GM23338 (cell line): Measurements from ENCODE around the gene PRDM9. TPM values are rescaled to one million over a fixed set of nuclear protein-coding genes. Genes with fewer than 3 reads are reported as not detected.

Experiments used
- ATAC-seq: fragments of 200-7000 bp; cut with Tn5 transposase; 3 replicates; pipeline ENCODE4 v1.9.1; 2020
- DNase-seq: peaks from one replicate; pipeline ENCODE4 v3.0.0-alpha.2; 2015; ENCODE audit warnings: low spot score
- H2AFZ ChIP-seq: fragments of 200-600 bp; sonication (generic); 2 replicates; pipeline ENCODE4 v1.8.0; 2016; ENCODE audit warnings: antibody characterized with exemption, mild to moderate bottlenecking, moderate library complexity
- H3F3A ChIP-seq: fragments of 200-600 bp; sonication (generic); replicated peaks from 2 replicates; pipeline ENCODE4 v1.8.0; 2017; ENCODE audit warnings: antibody characterized with exemption, mixed run types, low read depth
- H3K27ac ChIP-seq: fragments of 200-600 bp; sonication (generic); 2 replicates; pipeline ENCODE4 v1.6.1; 2016; ENCODE audit warnings: low read depth
- H3K27me3 ChIP-seq: fragments of 200-600 bp; sonication (generic); 2 replicates; pipeline ENCODE4 v1.8.0; 2016; ENCODE audit warnings: mild to moderate bottlenecking, mixed run types, moderate library complexity; ENCODE audit not compliant: insufficient read depth
- H3K36me3 ChIP-seq: fragments of 200-600 bp; sonication (generic); 2 replicates; pipeline ENCODE4 v1.8.0; 2016; ENCODE audit warnings: mild to moderate bottlenecking; ENCODE audit not compliant: insufficient read depth
- H3K4me1 ChIP-seq: fragments of 200-600 bp; sonication (generic); 2 replicates; pipeline ENCODE4 v1.8.0; 2016; ENCODE audit warnings: mild to moderate bottlenecking, moderate library complexity; ENCODE audit not compliant: insufficient read depth
- H3K4me2 ChIP-seq: fragments of 200-600 bp; sonication (generic); 2 replicates; pipeline ENCODE4 v1.7.1; 2017; ENCODE audit warnings: mixed run types
- H3K4me3 ChIP-seq: fragments of 200-600 bp; sonication (generic); 2 replicates; pipeline ENCODE4 v1.6.1; 2016; ENCODE audit warnings: mixed run types
- H3K79me2 ChIP-seq: fragments of 200-600 bp; sonication (generic); replicated peaks from 2 replicates; pipeline ENCODE4 v1.8.0; 2017; ENCODE audit warnings: mild to moderate bottlenecking; ENCODE audit not compliant: insufficient read depth
- H3K9me2 ChIP-seq: fragments of 200-600 bp; sonication (generic); 2 replicates; pipeline ENCODE4 v1.8.0; 2017; ENCODE audit not compliant: insufficient read depth
- H4K20me1 ChIP-seq: fragments of 200-600 bp; sonication (generic); replicated peaks from 2 replicates; pipeline ENCODE4 v1.8.0; 2017; ENCODE audit warnings: mild to moderate bottlenecking; ENCODE audit not compliant: insufficient read depth
- H3K27ac Mint-ChIP-seq: 2 replicates; pipeline ENCODE4 v1.8.0; 2020; ENCODE audit warnings: inconsistent platforms, mild to moderate bottlenecking, moderate library complexity, mixed read lengths
- H3K27me3 Mint-ChIP-seq: 3 replicates; pipeline ENCODE4 v1.8.0; 2022; ENCODE audit warnings: low read depth, mild to moderate bottlenecking, moderate library complexity, mixed read lengths, inconsistent platforms; ENCODE audit not compliant: insufficient read depth, poor library complexity
- H3K36me3 Mint-ChIP-seq: 3 replicates; pipeline ENCODE4 v1.8.0; 2021; ENCODE audit warnings: low read depth, mild to moderate bottlenecking, inconsistent platforms, moderate library complexity, mixed read lengths
- H3K4me1 Mint-ChIP-seq: 3 replicates; pipeline ENCODE4 v1.8.0; 2020; ENCODE audit warnings: mild to moderate bottlenecking, inconsistent platforms, mixed read lengths
- H3K4me3 Mint-ChIP-seq: 3 replicates; pipeline ENCODE4 v1.8.0; 2021; ENCODE audit warnings: moderate library complexity, mild to moderate bottlenecking, inconsistent platforms, mixed read lengths
- H3K9me3 Mint-ChIP-seq: 3 replicates; pipeline ENCODE4 v1.8.0; 2020; ENCODE audit warnings: moderate library complexity, mild to moderate bottlenecking, inconsistent platforms, mixed read lengths
- EZH2 ChIP-seq: fragments of 200-600 bp; sonication (generic); IDR thresholded peaks from one replicate; pipeline ENCODE4 v1.8.0; 2017; ENCODE audit warnings: antibody characterized with exemption, mild to moderate bottlenecking, low read depth; ENCODE audit not compliant: unreplicated experiment
- EZH2phosphoT487 ChIP-seq: fragments of 200-600 bp; sonication (generic); IDR thresholded peaks from one replicate; pipeline ENCODE4 v1.8.1; 2018; ENCODE audit warnings: antibody characterized with exemption; ENCODE audit not compliant: unreplicated experiment
- JUNB ChIP-seq: IDR thresholded peaks from one replicate; pipeline ENCODE4 v1.6.1; 2016; ENCODE audit warnings: antibody characterized with exemption; ENCODE audit not compliant: unreplicated experiment
- NANOG ChIP-seq: IDR thresholded peaks from 2 replicates; pipeline ENCODE4 v1.6.1; 2016; ENCODE audit warnings: antibody characterized with exemption, borderline replicate concordance
- POLR2AphosphoS5 ChIP-seq: IDR thresholded peaks from 2 replicates; pipeline ENCODE4 v1.6.1; 2016; ENCODE audit warnings: antibody characterized with exemption, low read depth
- ZNF114 ChIP-seq: fragments of 250-450 bp; sonication (Bioruptor Pico); IDR thresholded peaks from 2 replicates; pipeline ENCODE4 v1.5.0; 2020; ENCODE audit warnings: mild to moderate bottlenecking, moderate library complexity
- ZNF331 ChIP-seq: fragments of 250-450 bp; sonication (Bioruptor Pico); IDR thresholded peaks from 2 replicates; pipeline ENCODE4 v1.5.0; 2020; ENCODE audit warnings: low read depth, mild to moderate bottlenecking, moderate library complexity
- long read RNA-seq: library from polyadenylated mRNA; unstranded; transcript quantifications from one replicate; pipeline ENCODE4 v2.0.0, GENCODE V29; 2020; ENCODE audit not compliant: unreplicated experiment
- polyA plus RNA-seq: library from polyadenylated mRNA; unstranded; fragments of >200 nt; fragmentation: Nextera tagmentation; extraction: Ambion mirVana; gene quantifications from 2 replicates; pipeline ENCODE4 v1.2.1, GENCODE V29; 2016
- total RNA-seq: library from RNA; depleted of rRNA; stranded (reverse); fragments of >200 nt; shearing (Covaris generic); gene quantifications from 2 replicates; pipeline ENCODE4 v1.2.3, GENCODE V29; 2014; rRNA removed
- TF ChIP-seq, protein P1 (sequence below), 2 experiments: fragments of 200-600 bp in 1 of 2; sonication (generic) in 1 of 2; conservative IDR thresholded peaks; 2 replicates each; pipeline versions ENCODE4 v1.5.1 to v1.6.1; 2016 to 2017; ENCODE audit warnings: antibody characterized with exemption in 2 of 2, low read depth in 2 of 2, mild to moderate bottlenecking in 2 of 2, moderate library complexity in 1 of 2
- TF ChIP-seq, protein P2 (sequence below): IDR thresholded peaks from 2 replicates; pipeline ENCODE4 v1.6.1; 2016; ENCODE audit warnings: antibody characterized with exemption
- TF ChIP-seq, protein P3 (sequence below): fragments of 250-450 bp; sonication (Bioruptor Pico); IDR thresholded peaks from 2 replicates; pipeline ENCODE4 v1.5.0; 2020; ENCODE audit warnings: mild to moderate bottlenecking, moderate library complexity

Gene PRDM9
- not detected in 2 replicates for total RNA-seq
- polyA plus RNA-seq, result not detected in 2 replicates
- long read RNA-seq, result 0 reads

DNA sequence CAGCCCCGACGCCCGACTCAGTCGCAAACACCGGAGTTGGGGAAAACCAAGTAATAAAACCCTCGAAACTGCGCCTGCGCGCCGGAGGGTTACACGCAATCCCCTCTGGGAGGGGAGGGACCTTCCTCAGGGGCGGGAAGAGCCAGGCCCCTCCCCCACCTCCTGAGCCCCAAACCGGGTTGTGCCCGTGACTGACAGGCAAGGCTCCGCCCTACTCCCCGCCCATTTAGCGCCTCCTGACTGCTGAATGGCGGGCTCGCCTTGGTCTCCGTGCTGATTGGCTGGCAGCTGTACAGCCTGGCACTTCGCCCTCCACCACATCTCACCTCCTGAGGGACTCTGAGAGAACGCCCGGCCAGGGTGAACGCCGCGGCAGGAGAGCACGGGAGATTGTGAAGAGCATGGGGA lies at the start of gene PRDM9:
PRDM9 (plus strand) TSS at position 332 of the 408 bp plus-strand sequence. CDS start 1,425 bp downstream, outside the sequence.
- no peaks in the 10 kb centered on the region for H3K9me2 ChIP-seq
- peak within 1 kb of the TSS; percentile 95 for H2AFZ ChIP-seq
- DNase-seq (peak; percentile 79), ATAC-seq (peak; percentile 82)
- no peaks in the 10 kb centered on the region for H3F3A ChIP-seq
- H3K27me3 ChIP-seq, result no peaks in the 10 kb centered on the region
- Mint-ChIP-seq H3K9me3 (peaks cover 10% of the 10 kb centered on the region), H3K36me3 (peaks cover 9% of the 10 kb centered on the region), H3K4me1 (peaks cover 2% of the 10 kb centered on the region; the same call in 2 of the 3 replicates), H3K4me3 (no peak within 1 kb of the TSS), H3K27ac (peak within 1 kb of the TSS; percentile 62; the same call in 1 of the 2 replicates), H3K27me3 (peaks cover 2% of the 10 kb centered on the region)
- no peaks in the 10 kb centered on the region for H3K79me2 ChIP-seq
- H4K20me1 ChIP-seq, result no peaks in the 10 kb centered on the region
- no peaks in the 10 kb centered on the region for H3K4me1 ChIP-seq
- peak within 1 kb of the TSS; percentile 39 for H3K4me3 ChIP-seq
- H3K36me3 ChIP-seq, result no peaks in the 10 kb centered on the region
- TF ChIP-seq POLR2AphosphoS5, result peak; percentile 22; the same call in 1 of the 2 replicates
- no peak for TF ChIP-seq EZH2phosphoT487
- peak within 1 kb of the TSS; percentile 66; the same call in 1 of the 2 replicates for H3K4me2 ChIP-seq
- no peak within 1 kb of the TSS; the same call in 1 of the 2 replicates for H3K27ac ChIP-seq

DNA sequence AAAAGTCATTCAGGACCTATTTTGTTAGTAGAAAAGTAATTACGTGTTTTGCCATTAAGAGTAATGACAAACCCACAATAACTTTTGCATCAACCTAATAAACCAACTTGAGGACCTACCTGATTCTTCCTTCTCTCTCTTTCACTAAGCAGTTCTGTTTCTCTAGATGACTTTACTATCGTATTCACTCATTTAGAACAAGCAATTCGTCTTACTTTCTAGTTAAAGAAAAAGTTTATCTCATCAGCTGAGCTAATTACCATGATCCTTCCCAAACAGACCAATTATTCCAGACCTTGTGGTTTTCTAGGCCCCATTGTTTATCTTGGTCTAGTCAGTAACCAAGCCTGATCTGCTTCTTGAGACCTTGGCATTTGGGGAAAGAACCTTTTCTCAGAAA lies 49.6 kb upstream of the PRDM9 start:
- Histone ChIP-seq H3K4me3 (no peak overlapping the region), H3K79me2 (no peaks in the 10 kb centered on the region), H3K9me2 (no peaks in the 10 kb centered on the region), H3K36me3 (no peaks in the 10 kb centered on the region), H3K27me3 (no peaks in the 10 kb centered on the region), H3F3A (no peaks in the 10 kb centered on the region), H4K20me1 (no peaks in the 10 kb centered on the region), H2AFZ (no peak overlapping the region), H3K27ac (no peak overlapping the region), H3K4me2 (no peak overlapping the region), H3K4me1 (no peaks in the 10 kb centered on the region)
- H3K4me1 Mint-ChIP-seq, result no peaks in the 10 kb centered on the region
- H3K27ac Mint-ChIP-seq, result no peak overlapping the region; the same call in 1 of the 2 replicates
- no peaks in the 10 kb centered on the region for H3K9me3 Mint-ChIP-seq
- DNase-seq (no peak), ATAC-seq (no peak)
- H3K4me3 Mint-ChIP-seq, result no peak overlapping the region
- no peaks in the 10 kb centered on the region for H3K36me3 Mint-ChIP-seq
- peaks cover 3% of the 10 kb centered on the region for H3K27me3 Mint-ChIP-seq
- TF ChIP-seq POLR2AphosphoS5 (no peak), EZH2 (no peak), JUNB (no peak), ZNF331 (CRISPR knock-in tag) (no peak), NANOG (no peak), ZNF114 (CRISPR knock-in tag) (no peak)
- TF ChIP-seq, protein P1, sequence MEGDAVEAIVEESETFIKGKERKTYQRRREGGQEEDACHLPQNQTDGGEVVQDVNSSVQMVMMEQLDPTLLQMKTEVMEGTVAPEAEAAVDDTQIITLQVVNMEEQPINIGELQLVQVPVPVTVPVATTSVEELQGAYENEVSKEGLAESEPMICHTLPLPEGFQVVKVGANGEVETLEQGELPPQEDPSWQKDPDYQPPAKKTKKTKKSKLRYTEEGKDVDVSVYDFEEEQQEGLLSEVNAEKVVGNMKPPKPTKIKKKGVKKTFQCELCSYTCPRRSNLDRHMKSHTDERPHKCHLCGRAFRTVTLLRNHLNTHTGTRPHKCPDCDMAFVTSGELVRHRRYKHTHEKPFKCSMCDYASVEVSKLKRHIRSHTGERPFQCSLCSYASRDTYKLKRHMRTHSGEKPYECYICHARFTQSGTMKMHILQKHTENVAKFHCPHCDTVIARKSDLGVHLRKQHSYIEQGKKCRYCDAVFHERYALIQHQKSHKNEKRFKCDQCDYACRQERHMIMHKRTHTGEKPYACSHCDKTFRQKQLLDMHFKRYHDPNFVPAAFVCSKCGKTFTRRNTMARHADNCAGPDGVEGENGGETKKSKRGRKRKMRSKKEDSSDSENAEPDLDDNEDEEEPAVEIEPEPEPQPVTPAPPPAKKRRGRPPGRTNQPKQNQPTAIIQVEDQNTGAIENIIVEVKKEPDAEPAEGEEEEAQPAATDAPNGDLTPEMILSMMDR (conservative IDR thresholded peaks at IDR 0.05; ENCODE audit: low read depth in 2 of 2), result no peak
- TF ChIP-seq, protein P2, sequence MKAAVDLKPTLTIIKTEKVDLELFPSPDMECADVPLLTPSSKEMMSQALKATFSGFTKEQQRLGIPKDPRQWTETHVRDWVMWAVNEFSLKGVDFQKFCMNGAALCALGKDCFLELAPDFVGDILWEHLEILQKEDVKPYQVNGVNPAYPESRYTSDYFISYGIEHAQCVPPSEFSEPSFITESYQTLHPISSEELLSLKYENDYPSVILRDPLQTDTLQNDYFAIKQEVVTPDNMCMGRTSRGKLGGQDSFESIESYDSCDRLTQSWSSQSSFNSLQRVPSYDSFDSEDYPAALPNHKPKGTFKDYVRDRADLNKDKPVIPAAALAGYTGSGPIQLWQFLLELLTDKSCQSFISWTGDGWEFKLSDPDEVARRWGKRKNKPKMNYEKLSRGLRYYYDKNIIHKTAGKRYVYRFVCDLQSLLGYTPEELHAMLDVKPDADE, result no peak
- TF ChIP-seq, protein P3, sequence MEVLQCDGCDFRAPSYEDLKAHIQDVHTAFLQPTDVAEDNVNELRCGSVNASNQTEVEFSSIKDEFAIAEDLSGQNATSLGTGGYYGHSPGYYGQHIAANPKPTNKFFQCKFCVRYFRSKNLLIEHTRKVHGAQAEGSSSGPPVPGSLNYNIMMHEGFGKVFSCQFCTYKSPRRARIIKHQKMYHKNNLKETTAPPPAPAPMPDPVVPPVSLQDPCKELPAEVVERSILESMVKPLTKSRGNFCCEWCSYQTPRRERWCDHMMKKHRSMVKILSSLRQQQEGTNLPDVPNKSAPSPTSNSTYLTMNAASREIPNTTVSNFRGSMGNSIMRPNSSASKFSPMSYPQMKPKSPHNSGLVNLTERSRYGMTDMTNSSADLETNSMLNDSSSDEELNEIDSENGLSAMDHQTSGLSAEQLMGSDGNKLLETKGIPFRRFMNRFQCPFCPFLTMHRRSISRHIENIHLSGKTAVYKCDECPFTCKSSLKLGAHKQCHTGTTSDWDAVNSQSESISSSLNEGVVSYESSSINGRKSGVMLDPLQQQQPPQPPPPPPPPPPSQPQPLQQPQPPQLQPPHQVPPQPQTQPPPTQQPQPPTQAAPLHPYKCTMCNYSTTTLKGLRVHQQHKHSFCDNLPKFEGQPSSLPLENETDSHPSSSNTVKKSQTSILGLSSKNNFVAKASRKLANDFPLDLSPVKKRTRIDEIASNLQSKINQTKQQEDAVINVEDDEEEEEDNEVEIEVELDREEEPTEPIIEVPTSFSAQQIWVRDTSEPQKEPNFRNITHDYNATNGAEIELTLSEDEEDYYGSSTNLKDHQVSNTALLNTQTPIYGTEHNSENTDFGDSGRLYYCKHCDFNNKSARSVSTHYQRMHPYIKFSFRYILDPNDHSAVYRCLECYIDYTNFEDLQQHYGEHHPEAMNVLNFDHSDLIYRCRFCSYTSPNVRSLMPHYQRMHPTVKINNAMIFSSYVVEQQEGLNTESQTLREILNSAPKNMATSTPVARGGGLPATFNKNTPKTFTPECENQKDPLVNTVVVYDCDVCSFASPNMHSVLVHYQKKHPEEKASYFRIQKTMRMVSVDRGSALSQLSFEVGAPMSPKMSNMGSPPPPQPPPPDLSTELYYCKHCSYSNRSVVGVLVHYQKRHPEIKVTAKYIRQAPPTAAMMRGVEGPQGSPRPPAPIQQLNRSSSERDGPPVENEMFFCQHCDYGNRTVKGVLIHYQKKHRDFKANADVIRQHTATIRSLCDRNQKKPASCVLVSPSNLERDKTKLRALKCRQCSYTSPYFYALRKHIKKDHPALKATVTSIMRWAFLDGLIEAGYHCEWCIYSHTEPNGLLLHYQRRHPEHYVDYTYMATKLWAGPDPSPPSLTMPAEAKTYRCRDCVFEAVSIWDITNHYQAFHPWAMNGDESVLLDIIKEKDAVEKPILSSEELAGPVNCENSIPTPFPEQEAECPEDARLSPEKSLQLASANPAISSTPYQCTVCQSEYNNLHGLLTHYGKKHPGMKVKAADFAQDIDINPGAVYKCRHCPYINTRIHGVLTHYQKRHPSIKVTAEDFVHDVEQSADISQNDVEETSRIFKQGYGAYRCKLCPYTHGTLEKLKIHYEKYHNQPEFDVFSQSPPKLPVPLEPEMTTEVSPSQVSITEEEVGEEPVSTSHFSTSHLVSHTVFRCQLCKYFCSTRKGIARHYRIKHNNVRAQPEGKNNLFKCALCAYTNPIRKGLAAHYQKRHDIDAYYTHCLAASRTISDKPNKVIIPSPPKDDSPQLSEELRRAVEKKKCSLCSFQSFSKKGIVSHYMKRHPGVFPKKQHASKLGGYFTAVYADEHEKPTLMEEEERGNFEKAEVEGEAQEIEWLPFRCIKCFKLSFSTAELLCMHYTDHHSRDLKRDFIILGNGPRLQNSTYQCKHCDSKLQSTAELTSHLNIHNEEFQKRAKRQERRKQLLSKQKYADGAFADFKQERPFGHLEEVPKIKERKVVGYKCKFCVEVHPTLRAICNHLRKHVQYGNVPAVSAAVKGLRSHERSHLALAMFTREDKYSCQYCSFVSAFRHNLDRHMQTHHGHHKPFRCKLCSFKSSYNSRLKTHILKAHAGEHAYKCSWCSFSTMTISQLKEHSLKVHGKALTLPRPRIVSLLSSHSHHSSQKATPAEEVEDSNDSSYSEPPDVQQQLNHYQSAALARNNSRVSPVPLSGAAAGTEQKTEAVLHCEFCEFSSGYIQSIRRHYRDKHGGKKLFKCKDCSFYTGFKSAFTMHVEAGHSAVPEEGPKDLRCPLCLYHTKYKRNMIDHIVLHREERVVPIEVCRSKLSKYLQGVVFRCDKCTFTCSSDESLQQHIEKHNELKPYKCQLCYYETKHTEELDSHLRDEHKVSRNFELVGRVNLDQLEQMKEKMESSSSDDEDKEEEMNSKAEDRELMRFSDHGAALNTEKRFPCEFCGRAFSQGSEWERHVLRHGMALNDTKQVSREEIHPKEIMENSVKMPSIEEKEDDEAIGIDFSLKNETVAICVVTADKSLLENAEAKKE (CRISPR knock-in tag), result no peak
